PC-9 (cell line): ENCODE measurements around the gene ADTRP. TPM values are rescaled to one million over a fixed set of nuclear protein-coding genes. Genes with fewer than 3 reads are reported as not detected.

ENCODE experiments used
- BruUV-seq: library from RNA; stranded (reverse); fragments of 400-500 nt; replicated peaks from 2 replicates; lab custom pipeline; 2021; lab: Mats Ljungman, UMichigan
- CTCF ChIA-PET: fragments of 300-600 bp; sonication (Branson Sonifier 250); formaldehyde crosslinking; loops from one replicate; lab custom pipeline; 2022; ENCODE audit warnings: antibody characterized with exemption; lab: Charles Lee
- POLR2A ChIA-PET: fragments of 300-600 bp; sonication (Branson Sonifier 250); formaldehyde crosslinking; loops from one replicate; lab custom pipeline; 2022; ENCODE audit warnings: antibody characterized with exemption; ENCODE audit not compliant: unreplicated experiment; lab: Charles Lee
- DNase-seq, 2 experiments: peaks; one replicate each; pipeline versions ENCODE4 v3.0.0 to v3.0.0-alpha.2; 2015 to 2022; ENCODE audit warnings: mixed read lengths in 1 of 2
- H2AFZ ChIP-seq: fragments of 200-600 bp; sonication (generic); 2 replicates; pipeline ENCODE4 v1.8.1; 2017; ENCODE audit warnings: antibody characterized with exemption
- H3F3A ChIP-seq: fragments of 200-600 bp; sonication (generic); 2 replicates; pipeline ENCODE4 v1.8.1; 2017; ENCODE audit warnings: antibody characterized with exemption, mild to moderate bottlenecking, low read depth; ENCODE audit not compliant: insufficient read depth
- H3K27ac ChIP-seq: fragments of 200-600 bp; sonication (generic); 2 replicates; pipeline ENCODE4 v1.6.1; 2016; ENCODE audit warnings: mixed run types
- H3K27me3 ChIP-seq: fragments of 200-600 bp; sonication (generic); 2 replicates; pipeline ENCODE4 v1.6.1; 2016; ENCODE audit warnings: low read depth, mixed run types; ENCODE audit not compliant: insufficient read depth
- H3K36me3 ChIP-seq: fragments of 200-600 bp; sonication (generic); 2 replicates; pipeline ENCODE4 v1.6.1; 2016; ENCODE audit warnings: low read depth, mixed run types
- H3K4me1 ChIP-seq: fragments of 200-600 bp; sonication (generic); replicated peaks from 2 replicates; pipeline ENCODE4 v1.6.1; 2016; ENCODE audit warnings: mixed run types; ENCODE audit not compliant: insufficient read depth
- H3K4me2 ChIP-seq: fragments of 200-600 bp; sonication (generic); 2 replicates; pipeline ENCODE4 v1.6.1; 2017; ENCODE audit warnings: mixed run types
- H3K4me3 ChIP-seq: fragments of 200-600 bp; sonication (generic); 2 replicates; pipeline ENCODE4 v1.6.1; 2016; ENCODE audit warnings: mixed run types
- H3K79me2 ChIP-seq: fragments of 200-600 bp; sonication (generic); 2 replicates; pipeline ENCODE4 v1.6.1; 2017; ENCODE audit warnings: low read depth, mixed run types
- H3K9me2 ChIP-seq: fragments of 200-600 bp; sonication (generic); 2 replicates; pipeline ENCODE4 v1.8.1; 2017; ENCODE audit warnings: mild to moderate bottlenecking; ENCODE audit not compliant: insufficient read depth
- H3K9me3 ChIP-seq: fragments of 200-600 bp; sonication (generic); 2 replicates; pipeline ENCODE4 v1.8.1; 2016; ENCODE audit warnings: low read depth; ENCODE audit not compliant: insufficient read depth
- H4K20me1 ChIP-seq: fragments of 200-600 bp; sonication (generic); 2 replicates; pipeline ENCODE4 v1.8.1; 2017; ENCODE audit not compliant: insufficient read depth
- CTCF ChIP-seq: fragments of 200-600 bp; sonication (generic); conservative IDR thresholded peaks from 2 replicates; pipeline ENCODE4 v1.6.1; 2017; ENCODE audit warnings: mixed run types, antibody characterized with exemption, mild to moderate bottlenecking, moderate library complexity
- EZH2 ChIP-seq: fragments of 200-600 bp; sonication (generic); IDR thresholded peaks from 2 replicates; pipeline ENCODE4 v1.8.0; 2017; ENCODE audit warnings: antibody characterized with exemption, low read depth
- intact Hi-C: fragments of 100-400 bp; cut with micrococcal nuclease; formaldehyde crosslinking; loops from one replicate; pipeline ENCODE4 v1.10.0; 2022; ENCODE audit not compliant: unreplicated experiment
- total RNA-seq: library from RNA; stranded (reverse); gene quantifications from 2 replicates; pipeline ENCODE4 v1.2.3, GENCODE V29; 2021

ADTRP gene
- total RNA-seq, 1 experiment from 2014 or later = 4.1 TPM

- intact Hi-C loops = no loop called here
- ChIA-PET CTCF (no interaction called here), POLR2A (no interaction called here)
- no peaks in the 10 kb centered on the region for H3K27me3 ChIP-seq
- no TSS peak for BruUV-seq
- no peak overlapping the region for H3K4me3 ChIP-seq
- H3K79me2 ChIP-seq = no peaks in the 10 kb centered on the region
- DNase-seq = no peak
- H2AFZ ChIP-seq = no peak overlapping the region
- no peak overlapping the region for H3K27ac ChIP-seq
- H3K9me2 ChIP-seq = no peaks in the 10 kb centered on the region
- TF ChIP-seq EZH2 (no peak), CTCF (no peak)
- H3K4me1 ChIP-seq = peaks cover 11% of the 10 kb centered on the region; the same call in 1 of the 2 replicates
- H3K4me2 ChIP-seq = no peak overlapping the region
- H4K20me1 ChIP-seq = no peaks in the 10 kb centered on the region
- no peaks in the 10 kb centered on the region for H3F3A ChIP-seq
- no peaks in the 10 kb centered on the region for H3K9me3 ChIP-seq
- H3K36me3 ChIP-seq = no peaks in the 10 kb centered on the region
These were observed 33.8 kb upstream of the ADTRP start for GRCh38 chr6:11812439-11812838.

GRCh38 chr6:11811644-11812264 is 33.2 kb upstream of the ADTRP start:
- Histone ChIP-seq H3K27me3 (no peaks in the 10 kb centered on the region), H3K79me2 (no peaks in the 10 kb centered on the region), H3F3A (no peaks in the 10 kb centered on the region), H3K27ac (no peak overlapping the region), H2AFZ (no peak overlapping the region), H3K4me2 (no peak overlapping the region), H3K9me2 (no peaks in the 10 kb centered on the region), H3K9me3 (no peaks in the 10 kb centered on the region), H4K20me1 (no peaks in the 10 kb centered on the region), H3K4me3 (no peak overlapping the region), H3K4me1 (peaks cover 11% of the 10 kb centered on the region; the same call in 1 of the 2 replicates), H3K36me3 (no peaks in the 10 kb centered on the region)
- CTCF ChIA-PET = no interaction called here
- BruUV-seq = no TSS peak
- no peak for DNase-seq
- intact Hi-C loops = no loop called here
- POLR2A ChIA-PET = no interaction called here
- TF ChIP-seq CTCF = no peak
- no peak for TF ChIP-seq EZH2

- H3K27me3 ChIP-seq = no peaks in the 10 kb centered on the region
- no peak overlapping the region for H3K4me3 ChIP-seq
- no peak for TF ChIP-seq EZH2
- TF ChIP-seq CTCF = no peak
- ChIA-PET POLR2A (no interaction called here), CTCF (no interaction called here)
- no peak for DNase-seq
- no peak overlapping the region for H3K4me2 ChIP-seq
- no peaks in the 10 kb centered on the region for H3F3A ChIP-seq
- no peaks in the 10 kb centered on the region for H3K9me3 ChIP-seq
- BruUV-seq = no TSS peak
- intact Hi-C loops = no loop called here
- H3K79me2 ChIP-seq = no peaks in the 10 kb centered on the region
- no peak overlapping the region for H2AFZ ChIP-seq
- H3K36me3 ChIP-seq = no peaks in the 10 kb centered on the region
- peaks cover 11% of the 10 kb centered on the region; the same call in 1 of the 2 replicates for H3K4me1 ChIP-seq
- H3K9me2 ChIP-seq = no peaks in the 10 kb centered on the region
- H3K27ac ChIP-seq = no peak overlapping the region
- H4K20me1 ChIP-seq = no peaks in the 10 kb centered on the region
These were observed 32.4 kb upstream of the ADTRP start for GRCh38 chr6:11810854-11811643.
